RPMI8226 (cell line): ENCODE data around the gene CCDC184.
"Not testable (repeated sequence)": the region's sequence is repeated elsewhere in the genome, so short reads cannot be mapped to it uniquely, and the experiment has no call there.

Experiments
- DNase-seq: peaks from one replicate; pipeline ENCODE4 v3.0.0-alpha.2; 2015

Gene CCDC184

GRCh38 chr12:48183091-48183875 lies at the start of gene CCDC184:
TSS of gene CCDC184 (plus strand) at chr12:48183644. CDS start at chr12:48184123, 479 bp downstream.
- peak; percentile 58 for DNase-seq

GRCh38 chr12:48135027-48135426 lies 48.4 kb upstream of the CCDC184 start:
- DNase-seq: no peak

DNA sequence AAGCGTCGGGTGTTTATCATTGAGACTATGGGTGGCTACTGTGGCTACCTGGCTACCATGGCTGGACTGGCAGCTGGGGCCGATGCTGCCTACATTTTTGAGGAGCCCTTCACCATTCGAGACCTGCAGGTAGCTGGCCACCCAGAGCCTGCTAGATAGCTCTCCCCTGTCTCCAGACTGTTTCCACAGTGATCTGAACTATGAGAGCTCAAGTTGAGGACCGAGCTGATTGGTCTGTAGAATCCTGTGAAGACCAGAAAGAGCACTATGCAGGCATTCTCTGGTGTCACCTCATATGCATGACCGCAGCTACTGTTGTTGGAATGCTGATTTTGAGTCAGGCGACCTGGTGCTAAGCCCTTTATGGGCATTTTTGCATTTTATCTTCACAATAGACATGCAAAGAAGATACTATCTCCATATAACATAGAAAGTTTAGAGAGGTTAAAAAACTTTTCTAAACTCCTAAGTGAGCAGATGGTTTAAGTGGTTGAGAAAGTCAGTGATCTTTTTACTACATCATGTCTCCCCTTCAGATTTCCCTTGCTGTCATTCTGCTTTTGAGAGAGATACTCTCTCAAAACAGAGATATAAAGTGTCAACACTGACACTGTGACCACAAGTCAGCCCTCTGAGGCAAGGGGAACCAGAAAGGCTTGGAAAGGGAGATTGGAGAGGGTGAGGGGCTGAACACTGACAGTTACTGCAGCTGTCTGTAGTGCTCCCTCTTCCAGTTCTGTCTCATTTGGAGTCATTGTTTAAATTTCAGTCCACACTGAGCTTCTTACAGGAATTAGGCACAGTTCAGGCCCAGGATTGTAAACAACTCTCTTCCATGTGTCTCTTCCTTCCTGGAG lies 40.4 kb upstream of the CCDC184 start:
- no peak for DNase-seq

DNA sequence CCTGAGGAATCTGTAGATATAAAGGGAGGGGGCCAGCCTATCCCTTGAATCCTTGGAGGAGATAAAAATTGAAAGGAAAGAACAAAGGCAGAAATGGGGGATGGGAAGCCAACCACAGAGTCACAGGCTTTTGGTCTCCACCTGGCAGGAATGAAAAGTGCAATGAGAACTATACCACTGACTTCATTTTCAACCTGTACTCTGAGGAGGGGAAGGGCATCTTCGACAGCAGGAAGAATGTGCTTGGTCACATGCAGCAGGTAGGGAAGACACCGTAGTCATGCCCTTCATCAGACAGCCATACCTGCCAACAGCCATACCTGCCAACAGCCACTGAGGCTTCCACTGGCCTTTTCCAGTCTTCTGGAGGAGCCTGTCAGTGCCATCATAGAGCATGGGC lies 39.5 kb upstream of the CCDC184 start:
- no peak for DNase-seq

- no peak for DNase-seq
These were observed 37.5 kb upstream of the CCDC184 start for GRCh38 chr12:48145981-48146380.

- no peak for DNase-seq
These were observed 32.2 kb upstream of the CCDC184 start for GRCh38 chr12:48151103-48151771.

DNA sequence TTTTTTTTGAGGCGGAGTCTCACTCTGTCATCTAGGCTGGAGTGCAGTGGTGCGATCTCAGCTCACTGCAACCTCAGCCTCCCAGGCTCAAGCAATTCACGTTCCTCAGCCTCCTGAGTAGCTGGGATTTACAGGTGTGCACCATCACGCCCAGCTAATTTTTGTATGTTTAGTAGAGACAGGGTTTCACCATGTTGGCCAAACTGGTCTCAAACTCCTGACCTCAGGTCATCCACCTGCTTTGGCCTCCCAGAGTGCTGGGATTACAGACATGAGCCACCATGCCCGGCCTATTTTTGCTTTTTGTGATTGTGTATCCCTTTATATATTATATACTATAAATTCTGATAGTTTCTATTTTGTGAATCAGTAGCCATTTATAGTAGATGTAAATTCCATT lies 27.7 kb upstream of the CCDC184 start:
- DNase-seq: not testable (repeated sequence)

GRCh38 chr12:48156652-48157017 lies 26.8 kb upstream of the CCDC184 start:
- no peak for DNase-seq

DNA sequence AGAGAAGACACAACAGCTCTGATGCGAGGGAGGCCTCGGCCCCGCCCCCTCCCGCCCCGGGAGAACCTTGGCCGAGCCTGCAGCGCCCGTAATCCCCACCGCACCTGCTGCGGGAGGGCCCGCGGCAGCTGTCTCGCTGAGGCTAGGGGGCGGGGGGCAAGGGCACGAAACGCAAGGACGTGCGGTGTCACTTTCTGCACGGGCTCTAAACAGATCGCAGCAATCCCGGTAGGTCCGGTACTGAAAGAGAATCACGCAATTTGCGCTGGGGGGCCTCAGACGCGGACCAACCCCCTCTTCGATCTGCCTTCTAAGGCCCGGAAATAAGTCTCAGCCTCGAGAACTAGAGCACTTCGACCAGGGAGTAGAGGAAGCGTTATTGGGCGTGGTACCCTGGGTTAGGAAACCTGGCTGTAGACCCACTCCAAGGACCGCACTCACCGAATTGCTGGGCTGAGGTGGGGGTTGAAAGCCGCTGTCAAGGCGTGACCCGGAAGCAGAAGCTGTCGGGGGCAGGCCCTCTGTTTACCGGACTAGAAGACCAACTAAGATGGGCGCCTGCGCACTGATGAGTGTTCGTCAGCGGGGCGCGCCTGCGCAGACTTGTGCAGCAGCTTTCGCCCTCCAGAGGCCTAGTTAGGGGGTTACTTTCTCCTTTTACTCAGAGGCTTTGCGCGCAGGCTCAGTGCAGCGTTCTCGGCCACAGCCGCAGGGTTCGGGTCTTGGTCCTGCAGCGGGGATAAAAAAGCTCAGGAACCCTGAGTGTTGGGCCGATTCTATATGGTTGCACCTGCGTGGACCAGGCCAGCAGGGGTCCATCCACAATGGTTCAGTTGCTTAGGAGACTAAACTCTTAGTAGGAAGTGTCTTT lies 26.2 kb upstream of the CCDC184 start, which contains the start of gene ASB8:
ASB8 (minus strand) TSS at position 498 of the 871 bp plus-strand sequence. CDS start 4,019 bp downstream, outside the sequence.
- DNase-seq: peak; percentile 98

- DNase-seq: no peak
These were observed 25.5 kb upstream of the CCDC184 start for GRCh38 chr12:48157889-48158370.

GRCh38 chr12:48160046-48160445 lies 23.4 kb upstream of the CCDC184 start:
- DNase-seq: no peak

DNA sequence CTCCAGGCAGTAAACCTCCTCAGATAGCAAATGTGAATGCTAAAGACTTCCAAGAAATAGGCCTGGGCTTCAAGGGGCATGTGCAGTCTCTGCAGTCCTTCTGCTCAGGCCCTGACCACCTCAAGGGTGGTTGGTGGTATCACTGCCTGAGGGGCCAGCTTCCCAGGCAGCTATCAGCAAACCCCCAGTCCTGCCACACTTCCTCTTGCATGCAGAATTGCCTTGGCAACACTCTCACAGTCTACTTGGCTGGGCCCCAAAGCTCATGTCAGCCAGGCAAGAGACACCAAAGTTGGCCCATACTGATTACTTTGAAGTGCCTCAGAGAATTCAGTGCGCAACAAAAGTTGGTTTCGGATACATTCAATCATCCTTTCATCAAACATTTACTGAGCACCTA lies 22.6 kb upstream of the CCDC184 start:
- peak; percentile 81 for DNase-seq

DNA sequence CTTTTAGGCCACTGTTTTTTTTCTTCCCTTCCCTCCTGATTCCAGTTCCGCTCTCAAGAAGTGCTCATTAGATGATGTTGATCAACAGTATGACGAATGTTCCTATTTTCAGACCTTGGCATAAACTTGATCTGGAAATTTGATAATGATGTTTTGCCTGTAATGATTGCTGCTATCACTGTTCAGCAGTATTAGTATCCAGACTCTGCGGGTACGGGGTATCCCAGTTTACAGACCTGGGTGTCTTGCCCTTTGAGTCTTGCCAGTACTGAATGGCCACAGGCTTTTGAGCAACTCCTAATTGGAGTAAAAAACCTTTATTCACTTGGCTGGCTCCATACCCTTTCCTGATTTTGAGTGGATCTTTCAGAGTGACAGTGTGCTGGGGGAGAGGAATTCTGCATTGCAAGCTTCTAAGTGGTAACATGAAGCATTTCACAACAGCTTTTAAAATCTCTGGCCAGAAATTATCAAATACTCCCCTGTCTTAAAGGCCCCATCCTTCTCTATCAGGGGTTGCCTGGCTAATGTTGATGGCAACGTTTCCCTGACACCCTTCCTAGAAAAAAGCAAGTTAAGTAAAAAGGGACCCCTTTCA lies 20.2 kb upstream of the CCDC184 start:
- DNase-seq: no peak

- DNase-seq: no peak
These were observed 19.0 kb upstream of the CCDC184 start for GRCh38 chr12:48164451-48164850.

GRCh38 chr12:48165089-48165981 lies 18.1 kb upstream of the CCDC184 start:
- DNase-seq: peak; percentile 63

DNA sequence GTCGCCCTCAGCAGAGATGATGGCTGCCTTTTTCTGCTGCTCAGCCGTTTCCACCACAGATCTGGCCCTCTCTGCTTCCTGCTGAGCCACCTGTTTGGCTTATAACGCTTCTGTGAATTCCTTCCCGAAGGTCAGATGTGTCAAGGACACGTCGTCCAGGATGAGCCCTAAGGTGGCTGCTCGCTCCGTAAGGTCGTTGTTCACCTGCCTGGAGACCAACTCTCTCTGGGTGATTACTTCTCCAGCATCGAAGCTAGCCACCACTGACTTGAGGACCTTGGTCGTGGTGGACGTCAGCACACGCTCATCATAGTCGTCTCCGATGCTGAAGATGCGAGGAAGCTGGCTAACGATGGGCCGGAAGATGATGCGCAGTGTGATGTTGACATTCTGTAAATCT lies 14.4 kb upstream of the CCDC184 start:
- no peak for DNase-seq

DNA sequence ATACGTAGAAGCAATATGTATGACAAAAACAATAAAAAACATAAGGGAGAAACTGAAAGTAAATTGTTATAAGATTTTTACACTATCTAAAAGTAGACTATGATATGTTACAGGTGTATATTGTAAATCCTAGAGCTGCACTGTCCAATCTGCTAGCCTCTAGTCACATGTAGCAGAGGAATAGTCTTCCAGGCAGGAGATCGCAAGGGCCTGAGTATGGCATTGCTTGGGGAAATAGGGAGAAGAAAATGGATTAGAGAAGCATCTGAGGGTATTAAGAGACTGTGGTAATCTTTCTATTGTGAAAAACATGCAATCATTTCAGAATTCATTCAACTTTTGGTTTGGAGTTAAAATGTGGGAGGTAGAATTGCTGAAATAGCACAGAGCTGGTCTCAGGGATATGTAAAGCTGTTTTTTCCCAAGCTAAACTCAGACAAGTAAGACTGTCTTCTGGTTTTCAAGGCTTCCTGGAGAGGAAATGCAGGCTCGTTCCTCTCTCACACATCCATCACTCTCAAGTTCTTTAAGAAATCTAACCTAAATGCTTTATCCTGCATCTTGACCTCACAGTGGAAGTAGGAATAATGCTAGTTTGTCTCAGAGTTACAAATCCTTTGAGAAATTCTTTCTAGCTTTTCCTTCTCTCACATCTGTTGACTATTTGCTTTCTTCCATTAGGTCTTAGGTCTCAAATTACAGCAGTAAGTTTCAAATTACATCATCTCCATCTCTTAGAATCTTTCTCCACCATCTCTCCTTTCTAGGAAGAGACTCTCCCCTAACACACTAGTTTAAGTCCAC lies 7.6 kb upstream of the CCDC184 start:
- DNase-seq: no peak

DNA sequence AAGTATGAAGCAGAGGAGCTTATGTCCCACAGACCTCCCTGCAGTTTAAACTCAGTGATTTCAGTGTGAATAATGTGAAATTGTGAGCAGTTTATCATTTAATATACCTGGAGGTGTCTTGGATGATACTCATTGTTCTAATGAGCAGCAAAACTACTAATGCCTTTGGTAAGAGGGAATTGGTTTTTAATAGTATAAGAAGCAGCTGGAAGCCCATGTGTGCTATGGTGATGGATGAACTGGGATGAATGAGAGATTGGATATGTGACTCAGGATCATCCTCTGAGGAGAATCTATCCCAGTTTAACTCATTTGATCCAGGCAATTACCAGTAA lies 7.1 kb upstream of the CCDC184 start:
- DNase-seq: no peak

GRCh38 chr12:48177982-48178381 lies 5.5 kb upstream of the CCDC184 start:
- DNase-seq: no peak

GRCh38 chr12:48179466-48179865 lies 4.0 kb upstream of the CCDC184 start:
- no peak for DNase-seq
